GM12878 (cell line): ENCODE results near the gene SLC39A7. TPM values are rescaled to one million over a fixed set of nuclear protein-coding genes. Genes with fewer than 3 reads are reported as not detected.

Experiments
- BHLHE40 ChIP-seq, 2 experiments: fragments of 450-650 bp in 1 of 2; IDR thresholded peaks; 2 replicates each; pipeline ENCODE4 v1.6.1; 2011 to 2017; ENCODE audit warnings: low read depth in 2 of 2, borderline replicate concordance in 1 of 2, improper control_type of control experiment in 1 of 2, low read length in 1 of 2, mild to moderate bottlenecking in 1 of 2
- LARP7 ChIP-seq: fragments of 450-650 bp; IDR thresholded peaks from 2 replicates; pipeline ENCODE4 v1.6.1; 2017; ENCODE audit warnings: mild to moderate bottlenecking
- MEF2A ChIP-seq: IDR thresholded peaks from 2 replicates; pipeline ENCODE4 v1.6.1; 2011; ENCODE audit warnings: low read depth, mild to moderate bottlenecking, low read length, moderate library complexity; ENCODE audit not compliant: insufficient read depth
- MXI1 ChIP-seq: fragments of 150-350 bp; IDR thresholded peaks from 2 replicates; pipeline ENCODE4 v1.6.1; 2011; ENCODE audit warnings: low read depth, mild to moderate bottlenecking, inconsistent platforms, low read length, improper control_type of control experiment
- NFYB ChIP-seq: IDR thresholded peaks from 2 replicates; pipeline ENCODE4 v1.6.1; 2011; ENCODE audit warnings: low read depth, mild to moderate bottlenecking, low read length, improper control_type of control experiment, moderate library complexity; ENCODE audit not compliant: insufficient read depth
- polyA plus RNA-seq, 11 experiments: library from polyadenylated mRNA; depleted of rRNA in 4 of 11; unstranded in 6 of 11; stranded (reverse) in 5 of 11; fragments of >200 nt; fragmentation: Nextera tagmentation in 4 of 11; fragmentation: Illumina TruSeq in 1 of 11; extraction: Ambion mirVana in 4 of 11; extraction: Trizol in 1 of 11; gene quantifications; 1 replicate in 1 of 11; 2 replicates in 10 of 11; pipeline versions ENCODE4 v1.2.1 to v1.2.3, GENCODE V29; 2011 to 2016; ENCODE audit warnings: inconsistent platforms in 2 of 11, missing spikeins in 2 of 11, low read depth in 1 of 11
- total RNA-seq, 4 experiments: library from RNA; depleted of rRNA in 3 of 4; stranded (reverse); fragments of >200 nt in 3 of 4; fragmentation: Illumina TruSeq in 1 of 4; extraction: Trizol in 1 of 4; gene quantifications; 2 replicates each; pipeline versions ENCODE4 v1.2.1 to v1.2.3, GENCODE V29; 2013 to 2021
- TF ChIP-seq, protein P1 (sequence below): fragments of 450-650 bp; IDR thresholded peaks from 2 replicates; pipeline ENCODE4 v1.6.1; 2017; ENCODE audit warnings: mild to moderate bottlenecking, low read depth, inconsistent platforms; ENCODE audit not compliant: poor library complexity, severe bottlenecking
- TF ChIP-seq, protein P2 (sequence below): fragments of 450-650 bp; IDR thresholded peaks from 2 replicates; pipeline ENCODE4 v1.6.1; 2017; ENCODE audit warnings: borderline replicate concordance
- TF ChIP-seq, protein P3 (sequence below): IDR thresholded peaks from 2 replicates; pipeline ENCODE4 v1.6.1; 2011; ENCODE audit warnings: borderline replicate concordance, low read depth, mild to moderate bottlenecking, moderate library complexity, mixed read lengths, low read length; ENCODE audit not compliant: insufficient read depth; ENCODE audit errors: extremely low read length

Gene SLC39A7
- total and polyA plus RNA-seq, 10 of the 15 experiments (the other 5 are each of a cell fraction or from before 2014, with no cell fraction given) = 7.3 to 63.1 (median 40.6) TPM

DNA sequence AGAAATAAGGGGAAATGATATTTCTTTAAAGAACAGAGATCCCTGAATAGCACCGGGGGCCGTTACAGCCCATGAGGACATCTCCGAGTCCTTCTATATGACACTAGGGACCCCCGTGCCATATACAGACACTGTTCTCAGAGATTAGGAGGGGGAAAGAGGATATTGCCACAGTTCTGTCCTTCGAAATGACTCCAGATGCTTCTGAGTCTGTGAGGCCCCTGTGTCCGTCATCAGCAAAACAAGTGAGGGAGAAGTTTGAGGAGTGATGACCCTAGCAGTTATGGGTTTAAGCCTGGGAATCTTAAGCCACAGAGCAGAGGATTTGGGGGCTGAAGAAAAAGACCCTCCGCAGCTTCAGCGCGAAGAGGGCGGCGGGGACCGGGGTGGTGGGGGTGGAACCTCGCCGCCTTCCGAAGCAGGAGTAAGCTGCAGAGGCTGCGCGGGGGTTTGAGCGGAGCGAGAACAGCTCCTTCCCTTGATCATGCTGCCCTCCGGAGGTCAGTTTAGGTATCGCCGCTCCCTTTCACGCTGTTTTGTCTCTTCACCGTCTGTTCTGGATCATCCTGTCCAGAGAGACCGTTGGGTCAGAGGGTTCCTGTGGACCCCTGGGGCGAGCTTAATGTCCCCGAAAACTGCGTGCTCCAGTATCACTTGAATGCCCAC lies 47.4 kb downstream of the SLC39A7 start (continued):
- TF ChIP-seq, protein P1, sequence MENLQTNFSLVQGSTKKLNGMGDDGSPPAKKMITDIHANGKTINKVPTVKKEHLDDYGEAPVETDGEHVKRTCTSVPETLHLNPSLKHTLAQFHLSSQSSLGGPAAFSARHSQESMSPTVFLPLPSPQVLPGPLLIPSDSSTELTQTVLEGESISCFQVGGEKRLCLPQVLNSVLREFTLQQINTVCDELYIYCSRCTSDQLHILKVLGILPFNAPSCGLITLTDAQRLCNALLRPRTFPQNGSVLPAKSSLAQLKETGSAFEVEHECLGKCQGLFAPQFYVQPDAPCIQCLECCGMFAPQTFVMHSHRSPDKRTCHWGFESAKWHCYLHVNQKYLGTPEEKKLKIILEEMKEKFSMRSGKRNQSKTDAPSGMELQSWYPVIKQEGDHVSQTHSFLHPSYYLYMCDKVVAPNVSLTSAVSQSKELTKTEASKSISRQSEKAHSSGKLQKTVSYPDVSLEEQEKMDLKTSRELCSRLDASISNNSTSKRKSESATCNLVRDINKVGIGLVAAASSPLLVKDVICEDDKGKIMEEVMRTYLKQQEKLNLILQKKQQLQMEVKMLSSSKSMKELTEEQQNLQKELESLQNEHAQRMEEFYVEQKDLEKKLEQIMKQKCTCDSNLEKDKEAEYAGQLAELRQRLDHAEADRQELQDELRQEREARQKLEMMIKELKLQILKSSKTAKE = peak; percentile 48
- TF ChIP-seq BHLHE40 (IDR thresholded peaks at IDR 0.05; ENCODE audit: borderline replicate concordance in 1 of 2, low read depth in 2 of 2, low read length in 1 of 2) = 0 out of 4 replicates have a peak, but pooled peaks have one; percentile 14 to 17
- TF ChIP-seq, protein P2, sequence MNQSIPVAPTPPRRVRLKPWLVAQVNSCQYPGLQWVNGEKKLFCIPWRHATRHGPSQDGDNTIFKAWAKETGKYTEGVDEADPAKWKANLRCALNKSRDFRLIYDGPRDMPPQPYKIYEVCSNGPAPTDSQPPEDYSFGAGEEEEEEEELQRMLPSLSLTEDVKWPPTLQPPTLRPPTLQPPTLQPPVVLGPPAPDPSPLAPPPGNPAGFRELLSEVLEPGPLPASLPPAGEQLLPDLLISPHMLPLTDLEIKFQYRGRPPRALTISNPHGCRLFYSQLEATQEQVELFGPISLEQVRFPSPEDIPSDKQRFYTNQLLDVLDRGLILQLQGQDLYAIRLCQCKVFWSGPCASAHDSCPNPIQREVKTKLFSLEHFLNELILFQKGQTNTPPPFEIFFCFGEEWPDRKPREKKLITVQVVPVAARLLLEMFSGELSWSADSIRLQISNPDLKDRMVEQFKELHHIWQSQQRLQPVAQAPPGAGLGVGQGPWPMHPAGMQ = no peak
- TF ChIP-seq MEF2A = no peak
- no peak; the same call in 1 of the 2 replicates for TF ChIP-seq MXI1
- no peak for TF ChIP-seq NFYB
- TF ChIP-seq, protein P3, sequence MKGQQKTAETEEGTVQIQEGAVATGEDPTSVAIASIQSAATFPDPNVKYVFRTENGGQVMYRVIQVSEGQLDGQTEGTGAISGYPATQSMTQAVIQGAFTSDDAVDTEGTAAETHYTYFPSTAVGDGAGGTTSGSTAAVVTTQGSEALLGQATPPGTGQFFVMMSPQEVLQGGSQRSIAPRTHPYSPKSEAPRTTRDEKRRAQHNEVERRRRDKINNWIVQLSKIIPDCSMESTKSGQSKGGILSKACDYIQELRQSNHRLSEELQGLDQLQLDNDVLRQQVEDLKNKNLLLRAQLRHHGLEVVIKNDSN = no peak
- TF ChIP-seq LARP7 = no peak
